Stimulated activated CD4-positive, alpha-beta T cell treated with anti-CD3 and anti-CD28 coated beads, Interleukin-12 subunit alpha, Interleukin-12 subunit beta, amount 100 ng/mL, for 48 hours (primary cell): ENCODE measurements around the gene ABCB4.
A peak's percentile ranks its signal among the peaks of the same experiment; 100 is the strongest.

Experiments
- DNase-seq, 3 donors: peaks; one replicate each; pipeline ENCODE4 v3.0.0-alpha.2; 2020; ENCODE audit warnings: low read depth in 2 of 3, low spot score in 1 of 3

ABCB4 gene

GRCh38 chr7:87424075-87424474 lies 51.4 kb downstream of the ABCB4 start:
- DNase-seq, result no peak

DNA sequence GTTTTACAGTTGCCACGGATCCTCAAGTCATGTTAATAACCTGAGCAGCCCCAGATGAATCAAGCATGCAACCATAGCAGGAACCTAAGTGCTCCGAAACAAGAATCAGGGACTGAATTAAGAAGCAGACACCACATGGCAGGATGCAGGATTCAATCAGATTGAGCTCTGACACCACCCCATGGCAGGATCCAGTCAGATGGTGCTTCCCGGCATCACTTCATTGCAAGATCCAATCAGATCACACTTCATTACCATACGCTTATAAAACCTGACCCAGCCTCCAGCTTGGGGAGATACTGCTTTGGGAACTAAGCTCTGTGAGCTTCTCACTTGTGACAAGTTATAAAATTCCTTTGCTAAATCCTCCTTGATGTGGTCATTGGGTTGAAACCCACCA lies 55.3 kb downstream of the ABCB4 start:
- DNase-seq, result no peak

DNA sequence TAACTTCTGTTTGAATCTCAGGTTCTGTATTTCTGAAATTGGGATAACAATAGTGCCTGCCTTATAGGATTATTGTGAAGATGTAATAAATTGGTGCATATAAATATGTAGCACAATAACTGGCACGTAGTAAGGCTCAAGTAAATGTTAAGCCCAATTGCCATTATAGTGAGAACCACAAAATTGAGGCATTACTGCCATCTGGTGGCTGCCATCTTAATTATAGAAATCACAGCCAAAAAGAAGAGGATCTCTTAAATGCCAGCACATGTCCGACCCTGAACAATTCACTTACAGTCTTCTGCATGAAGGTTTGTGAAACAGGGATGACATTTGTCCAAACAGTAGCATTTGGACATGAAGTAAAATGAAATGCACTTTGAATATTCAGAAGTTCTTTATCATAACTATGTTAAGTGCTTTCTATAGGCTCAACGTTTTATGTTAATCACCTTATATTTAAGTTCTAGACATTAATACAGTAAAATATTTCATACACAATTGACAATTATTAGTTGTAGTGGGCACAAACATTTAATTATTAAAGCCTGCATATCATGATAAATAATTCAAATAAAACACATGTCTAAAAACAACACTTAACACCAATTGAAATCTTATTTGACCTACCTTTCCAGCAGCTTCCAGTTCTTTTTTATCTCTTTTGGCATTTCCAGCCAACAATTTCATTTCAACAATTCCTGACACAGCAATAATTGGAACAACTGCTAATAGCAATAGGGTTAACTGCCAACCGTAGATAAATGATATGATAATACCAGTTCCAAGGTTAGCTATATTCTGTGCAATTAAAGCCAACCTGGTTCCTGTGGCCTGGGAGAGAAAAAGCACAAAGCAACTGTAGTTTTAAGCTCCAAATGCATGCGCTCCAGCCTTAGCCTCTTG lies 58.5 kb downstream of the ABCB4 start:
- peak; percentile 21 to 81 (median 51) for DNase-seq

DNA sequence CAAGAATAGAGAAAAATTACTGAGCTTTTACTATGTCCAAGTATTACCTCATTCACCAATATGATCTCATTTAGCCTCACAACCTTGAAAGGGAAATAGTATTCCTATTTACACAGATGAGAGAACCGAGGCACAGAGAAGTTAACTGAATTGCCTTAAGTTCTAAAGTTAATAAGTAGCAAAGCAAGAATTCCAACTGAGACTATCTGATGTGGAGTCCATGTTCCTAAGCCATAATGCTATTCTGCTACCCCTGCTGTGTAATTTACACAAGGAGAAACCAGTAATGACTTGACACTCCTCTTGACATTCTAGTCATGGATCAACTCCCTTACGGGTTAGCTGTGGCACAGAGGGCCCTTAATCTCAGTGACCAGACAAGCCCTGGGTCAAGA lies 60.7 kb downstream of the ABCB4 start:
- no peak for DNase-seq

DNA sequence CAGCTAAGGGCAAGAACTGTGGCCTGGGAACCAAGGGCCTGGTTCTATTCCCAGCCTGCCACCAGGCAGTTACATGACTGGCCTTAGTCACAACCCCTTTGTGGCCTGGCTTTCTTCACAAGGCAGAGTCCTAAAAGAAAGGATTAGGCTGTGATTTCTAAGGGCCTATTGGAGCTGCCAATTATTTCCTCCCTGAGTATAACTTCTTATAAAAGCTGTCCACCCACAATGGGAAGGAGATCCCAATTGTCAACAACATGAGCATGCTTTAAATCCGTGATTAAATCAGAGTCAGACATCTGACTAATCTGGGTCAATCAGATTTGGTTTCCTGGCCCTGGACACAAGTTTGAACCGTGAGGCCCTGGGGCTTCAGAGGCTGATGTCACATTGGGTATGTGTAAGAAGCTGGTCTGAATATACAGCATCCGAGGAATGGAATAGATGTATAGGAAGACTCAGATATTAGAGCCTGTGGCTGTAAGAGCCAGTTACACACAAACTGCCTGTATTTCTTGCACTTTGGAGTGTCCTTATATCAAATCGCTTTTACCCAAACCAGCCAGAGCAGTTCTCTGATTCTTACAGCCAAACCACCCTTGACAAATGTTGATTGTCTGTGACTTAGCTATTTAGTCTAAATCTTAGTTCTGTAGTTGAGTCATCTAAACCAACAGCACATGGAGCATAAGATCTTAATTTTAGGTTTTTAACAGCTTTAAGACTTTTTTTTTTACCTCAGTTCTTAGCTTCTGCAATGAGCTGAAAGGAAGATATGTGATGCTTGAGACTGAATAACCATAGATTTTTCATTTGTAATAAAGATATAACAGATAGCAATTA lies 61.3 kb downstream of the ABCB4 start:
- DNase-seq, result no peak

- DNase-seq, result no peak
Observed at GRCh38 chr7:87413029-87413428, 62.5 kb downstream of the ABCB4 start.

DNA sequence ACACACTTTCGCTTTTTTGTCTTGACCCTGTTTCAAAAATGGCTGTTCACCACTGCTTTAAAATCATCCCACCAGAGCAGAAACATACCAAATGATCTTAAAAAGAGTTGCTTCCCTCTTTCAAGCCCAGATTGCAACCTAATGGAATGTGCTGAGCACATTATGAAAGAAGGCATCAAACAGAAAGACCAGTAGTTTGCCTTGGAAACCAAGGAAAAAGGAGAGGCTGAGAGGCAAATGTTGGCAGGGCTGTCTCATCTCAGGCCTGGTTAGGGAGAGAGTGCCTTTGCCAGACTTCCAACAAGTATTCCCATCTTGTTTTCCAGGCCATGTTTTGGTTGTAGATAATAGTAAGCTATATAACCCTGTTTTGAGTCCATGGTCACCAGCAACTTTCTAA lies 64.3 kb downstream of the ABCB4 start:
- no peak for DNase-seq

- no peak for DNase-seq
Observed at GRCh38 chr7:87404674-87405073, 70.8 kb downstream of the ABCB4 start.

GRCh38 chr7:87398446-87398845 lies 77.0 kb downstream of the ABCB4 start:
- no peak for DNase-seq

GRCh38 chr7:87395442-87396020 lies 79.9 kb downstream of the ABCB4 start:
- no peak for DNase-seq

DNA sequence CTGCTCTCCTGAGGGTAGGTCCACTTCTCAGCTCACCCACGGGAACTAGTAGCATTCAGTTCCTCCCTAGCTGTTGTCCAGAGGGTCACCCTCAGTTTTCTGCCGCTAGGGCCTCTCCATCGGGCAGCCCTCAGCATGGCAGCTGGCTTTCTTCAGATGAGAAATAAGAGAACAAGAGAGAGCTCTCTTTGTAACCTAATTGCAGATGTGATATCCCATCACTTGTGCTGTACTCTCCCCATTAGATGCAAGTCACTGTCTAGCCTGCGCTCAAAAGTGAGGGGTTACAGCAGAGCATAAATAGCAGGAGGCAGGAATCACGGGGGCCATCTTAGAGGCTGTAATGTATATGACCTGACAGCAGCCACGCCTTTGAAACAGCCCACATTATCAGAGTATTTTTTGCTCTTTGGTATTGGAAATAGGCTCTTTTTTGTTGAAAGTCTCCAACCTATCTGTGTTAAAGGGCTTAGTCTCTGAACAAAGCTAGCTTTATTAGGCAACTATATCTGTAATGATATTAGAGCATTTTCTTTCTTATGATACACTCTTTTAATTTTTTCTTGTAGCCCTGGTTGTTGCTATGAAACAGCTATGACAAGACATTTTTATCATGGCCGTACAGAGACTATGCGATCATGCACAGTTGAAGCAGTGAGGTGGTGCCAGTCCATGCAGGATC lies 84.3 kb downstream of the ABCB4 start:
- DNase-seq, result no peak

GRCh38 chr7:87380905-87381304 lies 94.6 kb downstream of the ABCB4 start:
- DNase-seq, result no peak

GRCh38 chr7:87375662-87376435 lies 99.6 kb downstream of the ABCB4 start:
- no peak for DNase-seq

DNA sequence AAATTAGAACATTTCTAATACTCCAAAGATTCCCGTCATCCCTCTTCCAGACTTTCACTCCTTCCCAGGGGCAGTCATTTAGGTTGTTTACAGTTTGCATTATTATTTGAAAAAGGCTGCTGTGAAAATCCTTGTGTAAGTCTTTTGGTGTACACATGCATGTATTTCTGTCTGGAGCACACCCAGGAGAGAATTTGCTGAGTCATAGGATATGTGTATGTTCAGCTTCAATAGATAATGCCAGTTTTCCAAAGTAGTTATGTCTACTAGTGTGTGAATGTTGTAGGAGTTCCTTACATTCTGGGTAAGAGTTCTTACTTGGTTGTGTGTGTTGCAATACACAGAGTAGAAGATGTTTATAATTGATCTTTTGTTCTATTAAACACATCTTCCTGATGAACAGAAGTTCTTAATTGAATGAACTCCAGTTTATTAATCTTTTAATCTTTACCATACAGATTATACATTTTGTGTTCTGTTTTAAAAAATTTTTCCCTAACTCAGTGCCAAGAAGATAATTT lies 104.8 kb downstream of the ABCB4 start:
- DNase-seq, result no peak

- DNase-seq, result peak in 1 of 3 donors; percentile 1
Observed at GRCh38 chr7:87369216-87369615, 106.3 kb downstream of the ABCB4 start.

GRCh38 chr7:87364246-87364645 lies 111.2 kb downstream of the ABCB4 start:
- DNase-seq, result no peak

DNA sequence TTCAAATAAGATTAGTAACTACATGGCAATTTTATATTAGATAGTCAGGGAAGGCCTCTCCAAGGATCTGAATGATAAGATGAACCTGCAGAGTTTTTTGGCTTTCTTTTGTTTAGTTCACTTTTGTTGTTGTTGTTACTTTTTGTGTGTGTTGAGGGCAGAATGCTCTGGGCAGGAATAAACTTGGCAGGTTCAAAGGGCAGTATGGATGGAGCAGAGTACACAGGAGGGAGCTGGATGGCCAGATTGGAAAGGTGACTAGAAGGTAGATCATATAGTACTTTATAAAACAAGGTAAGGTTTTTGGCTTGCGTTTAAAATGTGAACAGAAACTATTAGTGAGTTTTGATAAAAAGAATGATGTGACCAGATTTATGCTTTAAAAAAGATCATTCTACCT lies 112.1 kb downstream of the ABCB4 start:
- DNase-seq, result no peak

DNA sequence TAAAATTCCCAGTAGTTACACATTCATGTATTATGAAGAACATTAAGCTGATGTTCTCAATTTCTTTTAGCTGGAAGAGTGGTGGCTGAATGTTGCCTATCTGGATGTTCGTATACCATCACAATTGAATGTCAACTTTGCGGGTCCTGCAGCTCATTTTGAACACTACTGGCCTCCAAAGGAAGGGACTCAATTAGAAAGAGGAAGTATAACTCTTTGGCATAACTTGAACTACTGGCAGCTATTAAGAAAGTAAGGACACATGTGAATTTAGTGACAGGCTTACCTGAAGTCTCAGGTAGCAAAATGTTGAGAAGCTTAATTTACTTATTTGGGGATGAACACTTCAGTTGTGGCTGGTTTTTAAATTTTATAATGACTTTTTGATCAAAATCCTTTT lies 114.2 kb downstream of the ABCB4 start:
- no peak for DNase-seq

- DNase-seq, result no peak
Observed at GRCh38 chr7:87359366-87359765, 116.1 kb downstream of the ABCB4 start.

DNA sequence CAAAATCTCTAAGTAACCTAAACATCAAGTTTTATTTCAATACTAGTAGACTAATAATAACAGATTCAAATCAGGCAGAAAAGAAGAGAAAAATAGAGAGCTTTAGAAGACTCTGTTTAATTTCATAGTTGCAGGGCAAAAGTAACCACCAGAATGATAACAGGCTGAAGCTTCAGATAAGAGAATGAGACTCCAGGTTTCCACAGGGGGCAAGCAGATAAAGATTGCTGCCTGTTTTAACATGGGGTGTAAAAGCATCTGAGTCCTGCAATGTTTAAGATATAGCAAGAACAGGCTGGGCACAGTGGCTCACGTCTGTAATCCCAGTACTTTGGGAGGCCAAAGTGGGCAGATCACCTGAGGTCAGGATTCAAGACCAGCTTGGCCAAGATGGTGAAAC lies 119.0 kb downstream of the ABCB4 start:
- DNase-seq, result no peak
